Measurements from ENCODE around the gene RPP14. TPM values are rescaled to one million over a fixed set of nuclear protein-coding genes. Genes with fewer than 3 reads are reported as not detected.
"Not testable (repeated sequence)": the region's sequence is repeated elsewhere in the genome, so short reads cannot be mapped to it uniquely, and the experiment has no call there.

The RPP14 gene
- total RNA-seq, 1 donor, result 13.4 TPM

DNA sequence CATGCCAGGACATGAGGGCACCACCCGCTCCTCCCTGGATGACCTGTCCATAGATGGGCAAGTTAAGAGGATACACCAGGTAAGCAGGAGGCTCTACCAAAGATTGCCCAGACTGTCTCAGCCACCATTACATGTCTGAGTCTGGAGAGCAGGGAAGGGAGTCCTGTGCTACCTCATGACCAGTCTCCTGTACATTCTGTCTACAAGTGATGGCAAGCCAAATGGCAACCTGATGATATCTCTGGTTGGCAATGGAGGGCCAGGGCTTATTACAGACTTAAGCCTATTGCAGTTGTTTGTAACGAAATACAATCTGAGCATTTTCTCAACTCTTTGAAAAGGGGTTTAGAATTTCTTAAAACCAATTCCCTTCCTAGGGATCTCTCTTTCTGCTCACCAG is 36.7 kb upstream of the RPP14 start:
- no peak overlapping the region for H3K4me2 ChIP-seq (ENCODE audit: insufficient read depth, low read length)
- no peaks in the 10 kb centered on the region for H3K9me3 ChIP-seq (ENCODE audit: low read depth, low read length)
- TF ChIP-seq, protein P1, sequence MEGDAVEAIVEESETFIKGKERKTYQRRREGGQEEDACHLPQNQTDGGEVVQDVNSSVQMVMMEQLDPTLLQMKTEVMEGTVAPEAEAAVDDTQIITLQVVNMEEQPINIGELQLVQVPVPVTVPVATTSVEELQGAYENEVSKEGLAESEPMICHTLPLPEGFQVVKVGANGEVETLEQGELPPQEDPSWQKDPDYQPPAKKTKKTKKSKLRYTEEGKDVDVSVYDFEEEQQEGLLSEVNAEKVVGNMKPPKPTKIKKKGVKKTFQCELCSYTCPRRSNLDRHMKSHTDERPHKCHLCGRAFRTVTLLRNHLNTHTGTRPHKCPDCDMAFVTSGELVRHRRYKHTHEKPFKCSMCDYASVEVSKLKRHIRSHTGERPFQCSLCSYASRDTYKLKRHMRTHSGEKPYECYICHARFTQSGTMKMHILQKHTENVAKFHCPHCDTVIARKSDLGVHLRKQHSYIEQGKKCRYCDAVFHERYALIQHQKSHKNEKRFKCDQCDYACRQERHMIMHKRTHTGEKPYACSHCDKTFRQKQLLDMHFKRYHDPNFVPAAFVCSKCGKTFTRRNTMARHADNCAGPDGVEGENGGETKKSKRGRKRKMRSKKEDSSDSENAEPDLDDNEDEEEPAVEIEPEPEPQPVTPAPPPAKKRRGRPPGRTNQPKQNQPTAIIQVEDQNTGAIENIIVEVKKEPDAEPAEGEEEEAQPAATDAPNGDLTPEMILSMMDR (IDR thresholded peaks at IDR 0.05; ENCODE audit: extremely low read depth, low read depth, low read length), result no peak
- no peak overlapping the region for H3K27ac ChIP-seq (ENCODE audit: low read depth, low read length)
- H3K4me3 ChIP-seq (ENCODE audit: insufficient read depth, low read length), result no peak overlapping the region
- H4K20me1 ChIP-seq (ENCODE audit: insufficient read depth, low read length), result no peaks in the 10 kb centered on the region
- no peaks in the 10 kb centered on the region for H3K79me2 ChIP-seq (ENCODE audit: insufficient read depth, low read length)
- no peaks in the 10 kb centered on the region for H3K27me3 ChIP-seq (ENCODE audit: insufficient read depth, low read length)
- H3K36me3 ChIP-seq (ENCODE audit: insufficient read depth, low read length), result no peaks in the 10 kb centered on the region
- DNase-seq (ENCODE audit: insufficient read length, low spot score, missing footprints), result no peak
- no peak overlapping the region for H2AFZ ChIP-seq (ENCODE audit: low read length)
- H3K4me1 ChIP-seq (ENCODE audit: insufficient read depth, low read length), result peaks cover 13% of the 10 kb centered on the region

DNA sequence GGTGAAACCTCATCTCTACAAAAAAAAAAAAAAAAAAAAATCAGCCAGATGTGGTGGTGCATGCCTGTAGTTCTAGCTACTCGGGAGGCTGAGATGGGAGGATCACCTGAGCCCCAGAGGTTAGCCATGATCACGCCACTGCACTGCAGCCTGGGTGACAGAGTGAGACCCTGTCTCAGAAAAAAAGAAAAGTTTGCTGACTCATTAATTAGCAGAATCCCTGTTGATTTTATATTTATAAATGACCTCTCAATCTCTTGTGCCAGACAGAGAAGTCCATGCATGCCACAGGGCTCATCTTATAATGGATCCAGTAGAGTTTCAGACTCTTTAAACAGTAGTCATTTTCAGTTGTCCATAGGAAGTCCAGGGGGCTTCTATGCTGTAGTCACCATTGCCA is 35.6 kb upstream of the RPP14 start:
- H3K79me2 ChIP-seq (ENCODE audit: insufficient read depth, low read length), result no peaks in the 10 kb centered on the region
- H3K27ac ChIP-seq (ENCODE audit: low read depth, low read length), result no peak overlapping the region
- no peak overlapping the region for H3K4me2 ChIP-seq (ENCODE audit: insufficient read depth, low read length)
- no peak overlapping the region for H3K4me3 ChIP-seq (ENCODE audit: insufficient read depth, low read length)
- H4K20me1 ChIP-seq (ENCODE audit: insufficient read depth, low read length), result no peaks in the 10 kb centered on the region
- TF ChIP-seq, protein P1 (IDR thresholded peaks at IDR 0.05; ENCODE audit: extremely low read depth, low read depth, low read length), result no peak
- H3K4me1 ChIP-seq (ENCODE audit: insufficient read depth, low read length), result peaks cover 13% of the 10 kb centered on the region
- no peaks in the 10 kb centered on the region for H3K36me3 ChIP-seq (ENCODE audit: insufficient read depth, low read length)
- no peaks in the 10 kb centered on the region for H3K27me3 ChIP-seq (ENCODE audit: insufficient read depth, low read length)
- H2AFZ ChIP-seq (ENCODE audit: low read length), result no peak overlapping the region
- no peak for DNase-seq (ENCODE audit: insufficient read length, low spot score, missing footprints)
- no peaks in the 10 kb centered on the region for H3K9me3 ChIP-seq (ENCODE audit: low read depth, low read length)

DNA sequence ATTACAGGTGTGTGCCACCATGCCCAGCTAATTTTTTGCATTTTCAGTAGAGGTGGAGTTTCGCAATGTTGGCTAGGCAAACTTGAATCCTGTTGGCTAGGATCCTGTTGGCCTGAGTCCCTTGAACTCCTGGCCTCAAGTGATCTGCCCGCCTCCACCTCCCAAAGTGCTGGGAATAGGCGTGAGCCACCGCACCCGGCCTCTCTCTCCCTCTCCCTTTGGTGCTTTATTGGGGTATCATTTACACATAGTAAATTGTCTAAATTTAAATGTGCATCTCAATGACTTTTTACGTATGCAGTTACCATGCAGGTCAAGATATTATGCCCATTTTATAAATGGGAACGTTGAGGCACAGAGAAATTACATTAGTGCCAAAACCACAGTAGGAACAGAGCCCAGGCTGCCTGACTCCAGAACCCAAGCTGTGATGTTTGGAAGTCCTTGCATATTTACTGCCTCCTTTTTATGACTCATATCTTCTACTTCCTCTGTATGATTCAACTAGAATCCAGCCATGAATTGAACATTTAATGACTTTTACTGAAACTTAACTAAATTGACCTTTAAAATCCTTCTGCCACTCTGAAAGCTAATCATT is 34.0 kb upstream of the RPP14 start:
- Histone ChIP-seq H3K4me1 (ENCODE audit: insufficient read depth, low read length) (peaks cover 13% of the 10 kb centered on the region), H3K79me2 (ENCODE audit: insufficient read depth, low read length) (no peaks in the 10 kb centered on the region), H2AFZ (ENCODE audit: low read length) (peak overlapping the region; percentile 75), H3K4me3 (ENCODE audit: insufficient read depth, low read length) (peak overlapping the region; percentile 48), H3K9me3 (ENCODE audit: low read depth, low read length) (no peaks in the 10 kb centered on the region), H3K27ac (ENCODE audit: low read depth, low read length) (peak overlapping the region; percentile 84), H4K20me1 (ENCODE audit: insufficient read depth, low read length) (no peaks in the 10 kb centered on the region), H3K27me3 (ENCODE audit: insufficient read depth, low read length) (no peaks in the 10 kb centered on the region), H3K36me3 (ENCODE audit: insufficient read depth, low read length) (no peaks in the 10 kb centered on the region), H3K4me2 (ENCODE audit: insufficient read depth, low read length) (peak overlapping the region; percentile 80)
- TF ChIP-seq, protein P1 (IDR thresholded peaks at IDR 0.05; ENCODE audit: extremely low read depth, low read depth, low read length), result no peak
- peak; percentile 92 for DNase-seq (ENCODE audit: insufficient read length, low spot score, missing footprints)

DNA sequence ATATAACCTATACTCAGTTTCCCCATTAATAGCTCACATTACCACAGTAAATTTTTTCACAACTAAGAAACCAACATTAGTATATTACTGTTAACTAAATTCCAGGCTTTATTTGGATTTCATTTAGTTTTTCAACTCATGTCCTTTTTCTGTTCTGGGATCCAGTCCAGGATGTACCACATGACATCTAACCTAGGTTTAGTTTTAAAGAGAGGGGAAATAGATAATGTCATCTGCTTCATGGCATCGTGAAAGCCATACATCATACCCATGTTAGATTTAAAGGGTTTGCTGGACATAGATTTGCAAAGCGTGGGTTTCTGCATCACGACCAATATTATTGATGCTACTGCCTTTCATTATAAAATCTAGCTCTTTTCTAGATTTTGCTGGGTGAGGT is 33.2 kb upstream of the RPP14 start:
- no peak for DNase-seq (ENCODE audit: insufficient read length, low spot score, missing footprints)
- no peaks in the 10 kb centered on the region for H4K20me1 ChIP-seq (ENCODE audit: insufficient read depth, low read length)
- no peak overlapping the region for H3K4me3 ChIP-seq (ENCODE audit: insufficient read depth, low read length)
- H3K36me3 ChIP-seq (ENCODE audit: insufficient read depth, low read length), result no peaks in the 10 kb centered on the region
- no peaks in the 10 kb centered on the region for H3K9me3 ChIP-seq (ENCODE audit: low read depth, low read length)
- H3K4me1 ChIP-seq (ENCODE audit: insufficient read depth, low read length), result peaks cover 13% of the 10 kb centered on the region
- H3K27ac ChIP-seq (ENCODE audit: low read depth, low read length), result peak overlapping the region; percentile 84
- H3K79me2 ChIP-seq (ENCODE audit: insufficient read depth, low read length), result no peaks in the 10 kb centered on the region
- H3K4me2 ChIP-seq (ENCODE audit: insufficient read depth, low read length), result peak overlapping the region; percentile 80
- no peaks in the 10 kb centered on the region for H3K27me3 ChIP-seq (ENCODE audit: insufficient read depth, low read length)
- no peak overlapping the region for H2AFZ ChIP-seq (ENCODE audit: low read length)
- TF ChIP-seq, protein P1 (IDR thresholded peaks at IDR 0.05; ENCODE audit: extremely low read depth, low read depth, low read length), result no peak

DNA sequence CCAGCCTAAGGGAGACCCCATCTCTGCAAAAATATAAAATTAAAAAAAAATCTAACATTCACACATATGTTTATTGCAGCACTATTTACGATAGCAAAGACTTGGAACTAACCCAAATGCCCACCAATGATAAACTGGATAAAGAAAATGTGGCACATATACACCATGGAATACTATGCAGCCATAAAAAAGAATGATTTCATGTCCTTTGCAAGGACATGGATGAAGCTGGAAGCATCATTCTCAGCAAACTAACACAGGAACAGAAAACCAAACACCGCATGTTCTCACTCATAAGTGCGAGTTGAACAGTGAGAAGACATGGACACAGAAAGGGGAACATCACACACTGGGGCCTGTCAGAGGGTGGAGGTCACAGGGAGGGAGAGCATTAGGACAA is 32.7 kb upstream of the RPP14 start:
- H3K27me3 ChIP-seq (ENCODE audit: insufficient read depth, low read length); H4K20me1 ChIP-seq (ENCODE audit: insufficient read depth, low read length); H3K36me3 ChIP-seq (ENCODE audit: insufficient read depth, low read length); H2AFZ ChIP-seq (ENCODE audit: low read length); H3K79me2 ChIP-seq (ENCODE audit: insufficient read depth, low read length); H3K4me3 ChIP-seq (ENCODE audit: insufficient read depth, low read length); H3K27ac ChIP-seq (ENCODE audit: low read depth, low read length); DNase-seq (ENCODE audit: insufficient read length, low spot score, missing footprints); H3K9me3 ChIP-seq (ENCODE audit: low read depth, low read length); H3K4me2 ChIP-seq (ENCODE audit: insufficient read depth, low read length): not testable (repeated sequence)
- H3K4me1 ChIP-seq (ENCODE audit: insufficient read depth, low read length), result peaks cover 13% of the 10 kb centered on the region
